SK-N-SH (cell line): ENCODE data around the gene CEP295NL. TPM values are rescaled to one million over a fixed set of nuclear protein-coding genes. Genes with fewer than 3 reads are reported as not detected.

Experiments used
- CTCF ChIA-PET: fragments of 300-600, 350-600 bp; formaldehyde crosslinking; extraction: SDS; loops from one replicate; lab custom pipeline; 2021; lab: Yijun Ruan, JAX
- POLR2A ChIA-PET: fragments of 350-600 bp; sonication (Branson Sonifier 250); formaldehyde crosslinking; extraction: SDS; loops from one replicate; lab custom pipeline; 2020; ENCODE audit warnings: antibody characterized with exemption, inconsistent platforms; lab: Yijun Ruan, JAX
- DNase-seq: peaks from one replicate; pipeline ENCODE4 v3.0.0; 2012
- H2AFZ ChIP-seq: fragments of 200-600 bp; sonication (generic); 2 replicates; pipeline ENCODE4 v1.8.1; 2016; ENCODE audit warnings: antibody characterized with exemption, mild to moderate bottlenecking, low read depth
- H3F3A ChIP-seq: fragments of 200-600 bp; sonication (generic); replicated peaks from 2 replicates; pipeline ENCODE3; 2016; ENCODE audit warnings: antibody characterized with exemption, mild to moderate bottlenecking; ENCODE audit not compliant: insufficient read depth
- H3K27ac ChIP-seq, 2 experiments: fragments of 200-500 bp in 1 of 2; fragments of 200-600 bp in 1 of 2; sonication (Bioruptor generic) in 1 of 2; sonication (generic), shearing (Covaris generic) in 1 of 2; 2 replicates each; pipeline versions ENCODE4 v1.5.1 to v1.6.1; 2014 to 2016; ENCODE audit warnings: low read depth in 2 of 2, inconsistent platforms in 1 of 2, low read length in 1 of 2, mild to moderate bottlenecking in 1 of 2, mixed read lengths in 1 of 2
- H3K27me3 ChIP-seq: fragments of 200-600 bp; sonication (generic), shearing (Covaris generic); 2 replicates; pipeline ENCODE4 v1.6.1; 2016; ENCODE audit warnings: mixed run types; ENCODE audit not compliant: insufficient read depth
- H3K36me3 ChIP-seq, 2 experiments: fragments of 200-500 bp in 1 of 2; fragments of 200-600 bp in 1 of 2; sonication (Bioruptor generic) in 1 of 2; sonication (generic) in 1 of 2; replicated peaks in 1 of 2; 2 replicates each; pipeline versions ENCODE3 to v1.5.1; 2014 to 2016; ENCODE audit warnings: low read length in 1 of 2, mild to moderate bottlenecking in 1 of 2; ENCODE audit not compliant: insufficient read depth in 2 of 2, control insufficient read depth in 1 of 2
- H3K4me1 ChIP-seq, 2 experiments: fragments of 200-500 bp in 1 of 2; fragments of 200-600 bp in 1 of 2; sonication (Bioruptor generic) in 1 of 2; sonication (generic), shearing (Covaris generic) in 1 of 2; 2 replicates each; pipeline versions ENCODE4 v1.5.1 to v1.6.1; 2014 to 2016; ENCODE audit warnings: low read depth in 1 of 2, low read length in 1 of 2, mixed run types in 1 of 2; ENCODE audit not compliant: insufficient read depth in 2 of 2, control insufficient read depth in 1 of 2
- H3K4me2 ChIP-seq: fragments of 200-600 bp; sonication (generic), shearing (Covaris generic); 2 replicates; pipeline ENCODE4 v1.6.1; 2017; ENCODE audit warnings: mixed run types
- H3K4me3 ChIP-seq, 2 experiments: fragments of 200-500 bp in 1 of 2; fragments of 200-600 bp in 1 of 2; sonication (Bioruptor generic) in 1 of 2; sonication (generic), shearing (Covaris generic) in 1 of 2; 2 replicates each; pipeline versions ENCODE4 v1.5.1 to v1.8.1; 2014 to 2016; ENCODE audit warnings: low read depth in 2 of 2, inconsistent platforms in 1 of 2, low read length in 1 of 2, mild to moderate bottlenecking in 1 of 2, mixed read lengths in 1 of 2, moderate library complexity in 1 of 2
- H3K79me2 ChIP-seq: fragments of 200-600 bp; sonication (generic); 2 replicates; pipeline ENCODE4 v1.8.1; 2017; ENCODE audit warnings: mild to moderate bottlenecking; ENCODE audit not compliant: insufficient read depth
- H3K9ac ChIP-seq: fragments of 200-600 bp; sonication (generic); 2 replicates; pipeline ENCODE4 v1.6.1; 2017; ENCODE audit warnings: mixed run types
- H3K9me2 ChIP-seq: fragments of 200-600 bp; sonication (generic); 2 replicates; pipeline ENCODE4 v1.6.1; 2017; ENCODE audit warnings: mixed run types
- H3K9me3 ChIP-seq: fragments of 200-600 bp; sonication (generic); 2 replicates; pipeline ENCODE4 v1.6.1; 2017; ENCODE audit warnings: mixed run types, mild to moderate bottlenecking, moderate library complexity
- H4K20me1 ChIP-seq: fragments of 200-600 bp; sonication (generic); 2 replicates; pipeline ENCODE4 v1.6.1; 2017; ENCODE audit warnings: mild to moderate bottlenecking, mixed run types; ENCODE audit not compliant: insufficient read depth
- CHD2 ChIP-seq: fragments of 150-350 bp; IDR thresholded peaks from 2 replicates; pipeline ENCODE4 v1.6.1; 2018; ENCODE audit warnings: low read length; ENCODE audit not compliant: partially characterized antibody
- EP300 ChIP-seq, 2 experiments: IDR thresholded peaks; 2 replicates each; pipeline versions ENCODE4 v1.4.0 to v1.6.1; 2012; ENCODE audit warnings: borderline replicate concordance in 1 of 2, low read depth in 1 of 2, low read length in 1 of 2
- EZH2phosphoT487 ChIP-seq: fragments of 200-600 bp; sonication (generic); IDR thresholded peaks from 2 replicates; pipeline ENCODE4 v1.6.1; 2017; ENCODE audit warnings: low read depth, mixed run types, mild to moderate bottlenecking, antibody characterized with exemption, moderate library complexity, borderline replicate concordance
- FOSL2 ChIP-seq: IDR thresholded peaks from 2 replicates; pipeline ENCODE4 v1.4.0; 2012; ENCODE audit warnings: low read depth, mild to moderate bottlenecking, moderate library complexity, borderline replicate concordance
- FOXJ3 ChIP-seq: sonication (generic); formaldehyde crosslinking; IDR thresholded peaks from 2 replicates; pipeline ENCODE4 v1.5.1; 2020; ENCODE audit warnings: mild to moderate bottlenecking, missing genetic modification reagents
- GABPA ChIP-seq: IDR thresholded peaks from 2 replicates; pipeline ENCODE4 v1.4.0; 2012; ENCODE audit warnings: low read depth, mild to moderate bottlenecking
- GATA2 ChIP-seq: sonication (generic); formaldehyde crosslinking; IDR thresholded peaks from 2 replicates; pipeline ENCODE4 v1.5.0; 2020; ENCODE audit warnings: mild to moderate bottlenecking, missing genetic modification reagents
- IRF3 ChIP-seq: fragments of 150-350 bp; IDR thresholded peaks from 2 replicates; pipeline ENCODE4 v1.6.1; 2016; ENCODE audit warnings: mild to moderate bottlenecking, low read depth, low read length
- JUND ChIP-seq: IDR thresholded peaks from 2 replicates; pipeline ENCODE4 v1.4.0; 2012
- MEF2A ChIP-seq: IDR thresholded peaks from 2 replicates; pipeline ENCODE4 v1.4.0; 2012; ENCODE audit warnings: low read depth, borderline replicate concordance
- MXI1 ChIP-seq: IDR thresholded peaks from 2 replicates; pipeline ENCODE4 v1.6.1; 2012; ENCODE audit warnings: mild to moderate bottlenecking, low read depth, low read length, improper control_type of control experiment
- NFIC ChIP-seq: IDR thresholded peaks from 2 replicates; pipeline ENCODE4 v1.4.0; 2012; ENCODE audit warnings: borderline replicate concordance
- POLR2AphosphoS5 ChIP-seq: IDR thresholded peaks from 2 replicates; pipeline ENCODE4 v1.6.1; 2012; ENCODE audit warnings: low read depth, low read length
- RAD21 ChIP-seq: IDR thresholded peaks from 2 replicates; pipeline ENCODE4 v1.6.1; 2012; ENCODE audit warnings: mild to moderate bottlenecking, low read length
- RCOR1 ChIP-seq: fragments of 150-350 bp; IDR thresholded peaks from 2 replicates; pipeline ENCODE4 v1.6.1; 2017; ENCODE audit warnings: antibody characterized with exemption, low read length
- REST ChIP-seq: IDR thresholded peaks from 2 replicates; pipeline ENCODE4 v1.6.1; 2012; ENCODE audit warnings: mild to moderate bottlenecking, low read depth, low read length, moderate library complexity
- RFX5 ChIP-seq: IDR thresholded peaks from 2 replicates; pipeline ENCODE4 v1.6.1; 2012; ENCODE audit warnings: mild to moderate bottlenecking, improper control_type of control experiment, low read length
- RXRA ChIP-seq: IDR thresholded peaks from 2 replicates; pipeline ENCODE4 v1.4.0; 2012; ENCODE audit warnings: low read depth, mild to moderate bottlenecking, borderline replicate concordance
- SMC3 ChIP-seq: IDR thresholded peaks from 2 replicates; pipeline ENCODE4 v1.6.1; 2012; ENCODE audit warnings: low read depth, low read length, improper control_type of control experiment
- TAF1 ChIP-seq: IDR thresholded peaks from 2 replicates; pipeline ENCODE4 v1.6.1; 2012; ENCODE audit warnings: low read depth, mild to moderate bottlenecking, low read length, moderate library complexity, borderline replicate concordance
- TCF12 ChIP-seq: IDR thresholded peaks from 2 replicates; pipeline ENCODE4 v1.4.0; 2012
- TEAD4 ChIP-seq: IDR thresholded peaks from 2 replicates; pipeline ENCODE4 v1.4.0; 2012; ENCODE audit warnings: mild to moderate bottlenecking, borderline replicate concordance; ENCODE audit not compliant: insufficient read depth
- YY1 ChIP-seq: IDR thresholded peaks from 2 replicates; pipeline ENCODE4 v1.4.0; 2012; ENCODE audit warnings: low read depth, mild to moderate bottlenecking
- ZBTB33 ChIP-seq: IDR thresholded peaks from 2 replicates; pipeline ENCODE4 v1.4.0; 2012; ENCODE audit warnings: low read depth, borderline replicate concordance
- WGBS: methylation state at CpG from one replicate; pipeline ENCODE4 v1.1.6; 2017; ENCODE audit warnings: low lambda C conversion rate; 5-methylcytosine and 5-hydroxymethylcytosine counted together
- polyA plus RNA-seq, 3 experiments: library from polyadenylated mRNA; depleted of rRNA; stranded (reverse); fragments of >200 nt; gene quantifications; 2 replicates each; pipeline ENCODE4 v1.2.3, GENCODE V29; 2012
- TF ChIP-seq, protein P1 (sequence below): IDR thresholded peaks from 2 replicates; pipeline ENCODE4; 2012
- TF ChIP-seq, protein P2 (sequence below): IDR thresholded peaks from 2 replicates; pipeline ENCODE4 v1.4.0; 2012; ENCODE audit warnings: low read depth

CEP295NL gene
- polyA plus RNA-seq, 1 of the 3 experiments (the other 2 are of a cell fraction) = 0.35 TPM

GRCh38 chr17:78879635-78880186 is 23.3 kb downstream of the CEP295NL start:
- ChIA-PET CTCF (interaction anchor here (1.3 to 7.1 kb wide), 2 partner anchors 14 to 92 kb away, joined by 3 to 54 read pairs; no protein-coding TSS in a partner anchor), POLR2A (no interaction called here)
- no peaks in the 10 kb centered on the region; the same call in 1 of the 2 replicates for H4K20me1 ChIP-seq
- TF ChIP-seq JUND (no peak), RCOR1 (peak; percentile 78), MEF2A (no peak), RFX5 (no peak), FOSL2 (peak; percentile 16; the same call in 1 of the 2 replicates), SMC3 (no peak), GATA2 (CRISPR knock-in tag) (no peak), TAF1 (0 out of 2 replicates have a peak, but pooled peaks have one; percentile 9), POLR2AphosphoS5 (0 out of 2 replicates have a peak, but pooled peaks have one; percentile 35), YY1 (no peak), RXRA (peak; percentile 40; the same call in 1 of the 2 replicates), NFIC (0 out of 2 replicates have a peak, but pooled peaks have one; percentile 30), TCF12 (peak; percentile 81), RAD21 (no peak), ZBTB33 (no peak), FOXJ3 (no peak), TEAD4 (peak; percentile 39; the same call in 1 of the 2 replicates), CHD2 (peak; percentile 67), EZH2phosphoT487 (no peak), IRF3 (no peak), GABPA (no peak; the same call in none of the 2 replicates), REST (no peak), MXI1 (no peak), EP300 (IDR thresholded peaks at IDR 0.05; ENCODE audit: borderline replicate concordance in 1 of 2, low read depth in 1 of 2, low read length in 1 of 2) (peak in 1 of 2 experiments; percentile 41; a peak in 1 of 4 replicates)
- TF ChIP-seq, protein P1, sequence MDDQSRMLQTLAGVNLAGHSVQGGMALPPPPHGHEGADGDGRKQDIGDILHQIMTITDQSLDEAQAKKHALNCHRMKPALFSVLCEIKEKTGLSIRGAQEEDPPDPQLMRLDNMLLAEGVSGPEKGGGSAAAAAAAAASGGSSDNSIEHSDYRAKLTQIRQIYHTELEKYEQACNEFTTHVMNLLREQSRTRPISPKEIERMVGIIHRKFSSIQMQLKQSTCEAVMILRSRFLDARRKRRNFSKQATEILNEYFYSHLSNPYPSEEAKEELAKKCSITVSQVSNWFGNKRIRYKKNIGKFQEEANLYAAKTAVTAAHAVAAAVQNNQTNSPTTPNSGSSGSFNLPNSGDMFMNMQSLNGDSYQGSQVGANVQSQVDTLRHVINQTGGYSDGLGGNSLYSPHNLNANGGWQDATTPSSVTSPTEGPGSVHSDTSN = no peak
- TF ChIP-seq, protein P2, sequence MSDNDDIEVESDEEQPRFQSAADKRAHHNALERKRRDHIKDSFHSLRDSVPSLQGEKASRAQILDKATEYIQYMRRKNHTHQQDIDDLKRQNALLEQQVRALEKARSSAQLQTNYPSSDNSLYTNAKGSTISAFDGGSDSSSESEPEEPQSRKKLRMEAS = peak; percentile 53; the same call in 1 of the 2 replicates
- no peak overlapping the region for H3K9ac ChIP-seq
- peak overlapping the region; percentile 52 to 65 for H3K27ac ChIP-seq
- WGBS = 67% methylated on average over 28 of the region's 28 CpGs
- H3K4me2 ChIP-seq = peak overlapping the region; percentile 25; the same call in 1 of the 2 replicates
- H3K9me3 ChIP-seq = no peaks in the 10 kb centered on the region
- no peak overlapping the region for H3K4me3 ChIP-seq
- peaks cover 3 to 10% of the 10 kb centered on the region in 2 experiments for H3K36me3 ChIP-seq
- peak; percentile 76 for DNase-seq
- H3K79me2 ChIP-seq = peaks cover 93% of the 10 kb centered on the region
- H3F3A ChIP-seq = peaks cover 40% of the 10 kb centered on the region
- H2AFZ ChIP-seq = no peak overlapping the region
- no peaks in the 10 kb centered on the region for H3K9me2 ChIP-seq
- H3K27me3 ChIP-seq = no peaks in the 10 kb centered on the region
- peaks cover 37 to 79% of the 10 kb centered on the region in 2 experiments for H3K4me1 ChIP-seq
